Thymus (tissue), 11 donors: ENCODE data around the gene ZNF469. TPM values are rescaled to one million over a fixed set of nuclear protein-coding genes. Genes with fewer than 3 reads are reported as not detected.

ENCODE experiments used
- DNase-seq, 9 donors: peaks; one replicate each; pipeline ENCODE4 v3.0.0-alpha.2; 2013; ENCODE audit warnings: low spot score in 9 of 9, low read depth in 6 of 9, missing footprints in 1 of 9
- H3K27ac ChIP-seq, 2 donors: one replicate each; pipeline ENCODE4 v1.5.1; 2013; ENCODE audit warnings: control low read depth in 1 of 2, low read depth in 1 of 2, low read length in 1 of 2, mild to moderate bottlenecking in 1 of 2, moderate library complexity in 1 of 2
- H3K27me3 ChIP-seq, 2 donors: one replicate each; pipeline ENCODE4 v1.5.1; 2013; ENCODE audit warnings: low read length in 1 of 2; ENCODE audit not compliant: control insufficient read depth in 2 of 2, insufficient read depth in 1 of 2
- H3K36me3 ChIP-seq, 2 donors: one replicate each; pipeline ENCODE4 v1.5.1; 2013; ENCODE audit warnings: low read length in 1 of 2, mild to moderate bottlenecking in 1 of 2, moderate library complexity in 1 of 2; ENCODE audit not compliant: control insufficient read depth in 2 of 2, insufficient read depth in 2 of 2
- H3K4me1 ChIP-seq, 2 donors: one replicate each; pipeline ENCODE4 v1.5.1; 2013; ENCODE audit warnings: low read length in 2 of 2; ENCODE audit not compliant: control insufficient read depth in 2 of 2, insufficient read depth in 2 of 2
- H3K4me3 ChIP-seq, 2 donors: one replicate each; pipeline ENCODE4 v1.5.1; 2013; ENCODE audit warnings: low read length in 2 of 2, control low read depth in 1 of 2, mild to moderate bottlenecking in 1 of 2
- H3K9me3 ChIP-seq, 2 donors: one replicate each; pipeline ENCODE4 v1.5.1; 2013; ENCODE audit warnings: low read length in 1 of 2, mild to moderate bottlenecking in 1 of 2; ENCODE audit not compliant: control insufficient read depth in 2 of 2, insufficient read depth in 1 of 2
- WGBS: extraction: QIAGEN DNeasy Blood & Tissue Kit; methylation state at CpG from one replicate; pipeline ENCODE4 v1.1.7; 2013; 5-methylcytosine and 5-hydroxymethylcytosine counted together
- polyA plus RNA-seq: library from polyadenylated mRNA; stranded (reverse); fragments of 200-250 nt; gene quantifications from one replicate; pipeline ENCODE4 v1.2.3, GENCODE V29; 2013
- total RNA-seq: library from RNA; stranded (reverse); fragments of 120-200 nt; gene quantifications from one replicate; pipeline ENCODE4 v1.2.4, GENCODE V29; 2013
- donor health status: healthy.

ZNF469 gene
- total and polyA plus RNA-seq, 2 donors: 0.61 to 0.87 TPM

DNA sequence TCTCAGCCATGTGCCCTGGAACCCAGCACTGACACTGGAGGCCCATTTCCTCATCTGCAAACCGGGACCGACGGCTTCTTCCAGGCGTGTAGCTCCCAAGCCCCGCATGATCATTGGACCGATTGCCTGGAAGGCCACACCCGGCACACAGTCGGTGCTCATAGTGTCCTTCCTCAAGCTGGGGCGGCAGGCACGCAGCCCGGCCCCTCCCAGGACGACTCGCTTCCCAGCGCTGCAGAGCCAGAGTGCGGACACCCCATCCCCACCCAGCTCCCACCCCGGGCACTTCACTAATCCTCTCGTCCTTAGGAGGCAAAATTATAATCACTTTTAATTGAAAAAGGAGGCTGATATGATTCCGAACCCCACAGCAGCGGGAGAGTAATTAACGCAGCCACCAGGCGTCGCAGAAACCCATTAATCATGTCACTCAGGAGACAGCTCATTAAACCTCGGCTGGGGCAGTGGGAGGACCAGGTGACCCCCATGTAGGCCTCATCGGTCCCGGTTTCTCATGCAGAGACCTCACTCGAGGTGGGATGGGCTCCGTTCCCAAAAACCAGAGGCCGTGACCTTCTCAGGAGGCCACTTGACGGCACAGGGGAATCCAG lies 33.1 kb downstream of the ZNF469 start:
- Histone ChIP-seq H3K27ac (no peak overlapping the region), H3K4me3 (no peak overlapping the region), H3K27me3 (no peaks in the 10 kb centered on the region), H3K4me1 (no peaks in the 10 kb centered on the region), H3K9me3 (no peaks in the 10 kb centered on the region), H3K36me3 (no peaks in the 10 kb centered on the region)
- WGBS: 89% methylated on average over 29 of the region's 29 CpGs
- no peak for DNase-seq

GRCh38 chr16:88416686-88417085 lies 33.9 kb downstream of the ZNF469 start:
- 96% methylated on average over 17 of the region's 17 CpGs for WGBS
- Histone ChIP-seq H3K36me3 (no peaks in the 10 kb centered on the region), H3K4me3 (no peak overlapping the region), H3K4me1 (no peaks in the 10 kb centered on the region), H3K27ac (no peak overlapping the region), H3K9me3 (no peaks in the 10 kb centered on the region), H3K27me3 (no peaks in the 10 kb centered on the region)
- no peak for DNase-seq

DNA sequence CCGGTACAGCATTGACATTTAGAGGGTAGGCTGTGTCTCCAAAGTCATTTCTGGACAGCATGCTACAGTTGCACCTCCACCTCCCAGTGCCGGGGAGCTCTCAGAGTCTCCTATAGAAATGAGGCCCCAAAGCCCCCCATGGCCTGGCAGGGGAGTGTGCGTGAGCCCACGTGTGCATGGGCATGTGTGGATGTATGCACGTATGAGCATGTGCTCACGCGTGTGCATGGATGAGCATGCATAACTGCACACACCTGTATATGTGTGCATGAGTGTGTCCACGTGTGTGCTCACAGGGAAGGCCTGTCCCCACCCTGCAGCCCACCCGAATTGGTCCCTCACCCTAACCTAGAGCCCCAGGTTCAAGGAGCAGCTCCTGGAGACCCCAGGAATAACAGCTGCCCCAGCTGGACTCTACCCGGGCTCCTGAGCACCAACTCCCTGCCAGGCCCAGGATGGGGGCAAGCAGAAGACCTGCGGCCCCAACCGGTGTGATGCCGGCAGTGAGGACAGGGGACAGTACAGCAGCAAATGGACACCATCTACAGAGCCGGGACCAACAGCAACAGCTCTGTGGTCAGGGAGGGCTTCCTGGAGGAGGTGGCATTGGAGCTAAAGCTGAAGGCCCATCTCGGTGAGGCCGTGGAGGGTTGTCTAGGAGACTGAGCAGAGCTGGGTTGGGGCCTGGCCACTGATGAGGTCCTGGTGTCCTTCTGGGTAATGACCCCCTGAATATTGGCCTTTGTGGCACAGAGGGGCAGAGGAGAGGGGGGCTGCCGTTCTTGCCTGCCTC lies 35.1 kb downstream of the ZNF469 start:
- no peaks in the 10 kb centered on the region for H3K4me1 ChIP-seq
- H3K36me3 ChIP-seq: no peaks in the 10 kb centered on the region
- no peaks in the 10 kb centered on the region for H3K27me3 ChIP-seq
- H3K4me3 ChIP-seq: no peak overlapping the region
- DNase-seq: no peak
- no peaks in the 10 kb centered on the region for H3K9me3 ChIP-seq
- 89% methylated on average over 17 of the region's 17 CpGs for WGBS
- H3K27ac ChIP-seq: no peak overlapping the region

DNA sequence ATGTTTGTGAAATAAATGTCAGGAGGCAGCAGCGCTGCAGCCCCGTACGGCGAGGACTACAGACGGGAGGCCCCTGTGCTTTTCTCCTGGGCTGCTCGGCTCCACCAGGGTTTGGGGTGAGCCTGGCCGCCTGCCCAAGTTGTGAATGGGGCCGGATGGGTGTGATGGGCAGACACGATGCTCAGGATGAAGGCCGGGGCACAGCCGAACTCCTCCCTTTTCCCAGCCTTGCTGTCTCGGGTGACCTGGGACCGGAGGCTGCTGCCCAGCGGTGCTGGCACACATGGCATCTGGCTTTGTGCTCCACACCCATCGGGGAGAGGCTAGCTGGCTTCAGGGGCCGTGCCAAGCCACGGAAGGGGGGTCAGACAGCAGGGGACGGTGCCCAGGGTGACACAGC lies 36.1 kb downstream of the ZNF469 start:
- 90% methylated on average over 18 of the region's 18 CpGs for WGBS
- H3K27me3 ChIP-seq: no peaks in the 10 kb centered on the region
- DNase-seq: no peak
- H3K4me3 ChIP-seq: no peak overlapping the region
- H3K27ac ChIP-seq: no peak overlapping the region
- no peaks in the 10 kb centered on the region for H3K4me1 ChIP-seq
- no peaks in the 10 kb centered on the region for H3K9me3 ChIP-seq
- no peaks in the 10 kb centered on the region for H3K36me3 ChIP-seq

- no peaks in the 10 kb centered on the region for H3K9me3 ChIP-seq
- 95% methylated on average over 10 of the region's 10 CpGs for WGBS
- no peaks in the 10 kb centered on the region for H3K4me1 ChIP-seq
- H3K36me3 ChIP-seq: no peaks in the 10 kb centered on the region
- H3K27ac ChIP-seq: no peak overlapping the region
- peaks cover 0 to 2% of the 10 kb centered on the region in 2 donors for H3K27me3 ChIP-seq
- H3K4me3 ChIP-seq: no peak overlapping the region
- no peak for DNase-seq
Measured at GRCh38 chr16:88419790-88420189, 37.0 kb downstream of the ZNF469 start.

GRCh38 chr16:88420496-88420895 lies 37.7 kb downstream of the ZNF469 start:
- H3K27me3 ChIP-seq: peaks cover 2% of the 10 kb centered on the region in 2 donors
- 88% methylated on average over 12 of the region's 12 CpGs for WGBS
- DNase-seq: no peak

GRCh38 chr16:88421301-88421700 lies 38.5 kb downstream of the ZNF469 start:
- 85% methylated on average over 14 of the region's 14 CpGs for WGBS
- DNase-seq: no peak
- peaks cover 0 to 3% of the 10 kb centered on the region in 2 donors for H3K4me1 ChIP-seq
- H3K27me3 ChIP-seq: peaks cover 2% of the 10 kb centered on the region in 2 donors
- no peak overlapping the region for H3K27ac ChIP-seq
- H3K4me3 ChIP-seq: no peak overlapping the region
- H3K36me3 ChIP-seq: no peaks in the 10 kb centered on the region
- no peaks in the 10 kb centered on the region for H3K9me3 ChIP-seq

More at GRCh38 chr16:88420496-88420895, 37.7 kb downstream of the ZNF469 start:
- Histone ChIP-seq H3K4me1 (peaks cover 0 to under 1% of the 10 kb centered on the region in 2 donors), H3K27ac (no peak overlapping the region), H3K4me3 (no peak overlapping the region), H3K36me3 (no peaks in the 10 kb centered on the region), H3K9me3 (no peaks in the 10 kb centered on the region)

DNA sequence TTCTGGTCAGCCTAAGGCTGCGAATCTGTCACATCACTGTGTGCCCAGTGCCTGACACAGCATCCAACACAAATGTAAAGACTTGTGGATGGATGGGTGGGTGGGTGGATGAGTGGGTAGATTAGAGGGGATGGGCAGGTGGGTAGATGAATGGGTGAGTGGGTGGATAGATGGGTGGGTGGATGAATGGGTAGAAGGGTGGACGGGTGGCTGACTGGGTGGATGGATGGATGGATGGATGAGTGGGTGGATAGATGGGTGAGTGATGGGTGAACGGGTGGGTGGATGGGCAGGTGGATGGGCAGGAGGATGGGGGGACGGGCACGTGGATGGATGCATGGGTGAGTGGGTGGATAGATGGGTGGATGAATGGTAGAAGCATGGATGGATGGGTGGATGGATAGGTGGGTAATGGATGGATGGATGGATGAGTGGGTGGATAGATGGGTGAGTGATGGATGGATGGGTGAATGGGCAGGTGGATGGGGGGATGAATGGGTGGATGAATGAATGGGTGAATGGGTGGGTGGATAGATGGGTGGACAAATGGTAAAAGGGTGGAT lies 39.2 kb downstream of the ZNF469 start:
- Histone ChIP-seq H3K4me3 (no peak overlapping the region), H3K27me3 (peaks cover 2% of the 10 kb centered on the region in 2 donors), H3K4me1 (peaks cover 0 to 3% of the 10 kb centered on the region in 2 donors), H3K27ac (no peak overlapping the region), H3K9me3 (no peaks in the 10 kb centered on the region), H3K36me3 (no peaks in the 10 kb centered on the region)
- no peak for DNase-seq
- WGBS: 54% methylated on average over 5 of the region's 5 CpGs

DNA sequence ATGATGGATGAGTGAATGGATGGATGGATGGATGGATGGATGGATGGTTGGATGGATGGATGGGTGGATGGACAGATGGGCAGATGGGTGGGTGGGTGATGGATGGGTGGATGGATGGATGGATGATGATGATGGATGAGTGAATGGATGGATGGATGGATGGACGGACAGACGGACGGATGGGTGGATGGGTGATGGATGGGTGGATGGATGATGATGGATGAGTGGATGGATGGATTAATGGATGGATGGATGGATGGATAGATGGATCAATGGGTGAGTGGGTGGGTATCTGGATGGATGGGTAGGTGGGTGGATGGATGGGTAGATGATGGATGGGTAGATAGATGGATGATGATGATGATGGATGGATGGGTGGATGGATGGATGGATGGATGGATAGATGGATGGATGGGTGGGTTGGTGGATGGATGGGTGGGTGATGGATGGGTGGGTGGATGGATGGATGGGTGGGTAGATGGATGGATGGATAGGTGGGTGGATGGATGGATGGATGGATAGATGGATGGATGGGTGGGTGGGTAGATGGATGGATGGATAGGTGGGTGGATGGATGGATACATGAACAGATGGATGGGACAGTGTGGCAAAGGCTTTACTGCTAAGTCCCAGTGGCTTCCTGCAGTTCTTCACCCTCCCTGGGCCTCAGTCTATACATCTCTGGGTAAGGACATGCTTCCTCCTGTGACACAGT lies 40.1 kb downstream of the ZNF469 start:
- DNase-seq: no peak
- Histone ChIP-seq H3K4me3 (no peak overlapping the region), H3K36me3 (no peaks in the 10 kb centered on the region), H3K9me3 (no peaks in the 10 kb centered on the region), H3K27me3 (peaks cover 2% of the 10 kb centered on the region in 2 donors), H3K27ac (no peak overlapping the region), H3K4me1 (peaks cover 0 to 3% of the 10 kb centered on the region in 2 donors)
- WGBS: 54% methylated on average over 3 of the region's 3 CpGs
